Keratinocyte (primary cell): Measurements from ENCODE around the gene CMBL.

ENCODE experiments used
- EZH2 ChIP-seq: IDR thresholded peaks from one replicate; pipeline ENCODE4 v1.6.1; 2012; ENCODE audit warnings: inconsistent platforms, mild to moderate bottlenecking, low read length, moderate library complexity
- TF ChIP-seq, protein P1 (sequence below), 3 experiments: IDR thresholded peaks in 1 of 3; conservative IDR thresholded peaks in 1 of 3; optimal IDR thresholded peaks in 1 of 3; 2 replicates in 2 of 3; 3 replicates in 1 of 3; pipeline versions ENCODE3 to v1.5.1; 2011; ENCODE audit warnings: low read length in 3 of 3, mild to moderate bottlenecking in 3 of 3, moderate library complexity in 2 of 3, control low read depth in 1 of 3, inconsistent platforms in 1 of 3; ENCODE audit not compliant: insufficient read depth in 2 of 3; ENCODE audit errors: extremely low read depth in 1 of 3

DNA sequence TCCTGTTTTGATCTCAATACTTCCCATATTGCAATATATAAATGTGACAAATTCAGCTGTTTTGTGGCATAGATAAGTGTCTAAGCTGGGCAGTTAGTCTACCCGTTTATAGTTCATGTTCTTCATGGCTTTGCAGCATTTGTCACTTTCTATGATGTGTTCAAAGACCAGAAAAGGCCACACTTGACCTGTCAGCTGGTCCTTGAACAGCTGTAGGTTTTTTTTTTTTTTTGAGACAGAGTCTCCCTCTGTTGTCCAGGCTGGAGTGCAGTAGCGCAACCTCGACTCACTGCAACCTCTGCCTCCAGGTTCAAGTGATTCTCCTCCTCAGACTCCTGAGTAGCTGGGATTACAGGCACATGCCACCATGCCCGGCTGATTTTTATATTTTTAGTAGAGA is 28.4 kb downstream of the CMBL start:
- TF ChIP-seq EZH2 = no peak
- TF ChIP-seq, protein P1, sequence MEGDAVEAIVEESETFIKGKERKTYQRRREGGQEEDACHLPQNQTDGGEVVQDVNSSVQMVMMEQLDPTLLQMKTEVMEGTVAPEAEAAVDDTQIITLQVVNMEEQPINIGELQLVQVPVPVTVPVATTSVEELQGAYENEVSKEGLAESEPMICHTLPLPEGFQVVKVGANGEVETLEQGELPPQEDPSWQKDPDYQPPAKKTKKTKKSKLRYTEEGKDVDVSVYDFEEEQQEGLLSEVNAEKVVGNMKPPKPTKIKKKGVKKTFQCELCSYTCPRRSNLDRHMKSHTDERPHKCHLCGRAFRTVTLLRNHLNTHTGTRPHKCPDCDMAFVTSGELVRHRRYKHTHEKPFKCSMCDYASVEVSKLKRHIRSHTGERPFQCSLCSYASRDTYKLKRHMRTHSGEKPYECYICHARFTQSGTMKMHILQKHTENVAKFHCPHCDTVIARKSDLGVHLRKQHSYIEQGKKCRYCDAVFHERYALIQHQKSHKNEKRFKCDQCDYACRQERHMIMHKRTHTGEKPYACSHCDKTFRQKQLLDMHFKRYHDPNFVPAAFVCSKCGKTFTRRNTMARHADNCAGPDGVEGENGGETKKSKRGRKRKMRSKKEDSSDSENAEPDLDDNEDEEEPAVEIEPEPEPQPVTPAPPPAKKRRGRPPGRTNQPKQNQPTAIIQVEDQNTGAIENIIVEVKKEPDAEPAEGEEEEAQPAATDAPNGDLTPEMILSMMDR (optimal IDR thresholded peaks at IDR 0.05 in 1 of 3, IDR thresholded peaks at IDR 0.05 in 1 of 3, conservative IDR thresholded peaks at IDR 0.05 in 1 of 3; ENCODE audit: extremely low read depth in 1 of 3, insufficient read depth in 2 of 3, low read length in 3 of 3) = no peak
